HFFc6 (cell line): ENCODE measurements around the gene ZIC4. TPM values are rescaled to one million over a fixed set of nuclear protein-coding genes. Genes with fewer than 3 reads are reported as not detected.

Source experiments
- DNase-seq: peaks from one replicate; pipeline ENCODE4 v3.0.0-alpha.2; 2018
- H3K27ac Mint-ChIP-seq: 2 replicates; pipeline ENCODE4 v1.8.0; 2020; ENCODE audit warnings: mild to moderate bottlenecking, mixed read lengths
- H3K27me3 Mint-ChIP-seq: 2 replicates; pipeline ENCODE4 v1.8.0; 2021; ENCODE audit warnings: mild to moderate bottlenecking, moderate library complexity, mixed read lengths; ENCODE audit not compliant: insufficient read depth
- H3K36me3 Mint-ChIP-seq: 2 replicates; pipeline ENCODE4 v1.8.0; 2021; ENCODE audit warnings: low read depth, mixed read lengths
- H3K4me1 Mint-ChIP-seq: 2 replicates; pipeline ENCODE4 v1.8.0; 2020; ENCODE audit warnings: low read depth, mixed read lengths
- H3K4me3 Mint-ChIP-seq: 2 replicates; pipeline ENCODE4 v1.8.0; 2020; ENCODE audit warnings: mild to moderate bottlenecking, moderate library complexity, mixed read lengths
- H3K9me3 Mint-ChIP-seq: 2 replicates; pipeline ENCODE4 v1.8.0; 2020; ENCODE audit warnings: mild to moderate bottlenecking, mixed read lengths
- total RNA-seq, 6 experiments: library from RNA; stranded (reverse); fragmentation: NEBNext Ultra II Directional; extraction: Animal tissue kit (Norgen Biotek cat#: 25700); gene quantifications; 2 replicates in 1 of 6; 3 replicates in 5 of 6; pipeline ENCODE4 v1.2.3, GENCODE V29; 2021
- TF ChIP-seq, protein P1 (sequence below): fragments of 200-600 bp; sonication (generic); IDR thresholded peaks from 2 replicates; pipeline ENCODE4 v1.5.0; 2021; ENCODE audit warnings: antibody characterized with exemption, mild to moderate bottlenecking

The ZIC4 gene
- total RNA-seq, 6 experiments from 2014 or later, result 0.28 to 0.58 (median 0.49) TPM

DNA sequence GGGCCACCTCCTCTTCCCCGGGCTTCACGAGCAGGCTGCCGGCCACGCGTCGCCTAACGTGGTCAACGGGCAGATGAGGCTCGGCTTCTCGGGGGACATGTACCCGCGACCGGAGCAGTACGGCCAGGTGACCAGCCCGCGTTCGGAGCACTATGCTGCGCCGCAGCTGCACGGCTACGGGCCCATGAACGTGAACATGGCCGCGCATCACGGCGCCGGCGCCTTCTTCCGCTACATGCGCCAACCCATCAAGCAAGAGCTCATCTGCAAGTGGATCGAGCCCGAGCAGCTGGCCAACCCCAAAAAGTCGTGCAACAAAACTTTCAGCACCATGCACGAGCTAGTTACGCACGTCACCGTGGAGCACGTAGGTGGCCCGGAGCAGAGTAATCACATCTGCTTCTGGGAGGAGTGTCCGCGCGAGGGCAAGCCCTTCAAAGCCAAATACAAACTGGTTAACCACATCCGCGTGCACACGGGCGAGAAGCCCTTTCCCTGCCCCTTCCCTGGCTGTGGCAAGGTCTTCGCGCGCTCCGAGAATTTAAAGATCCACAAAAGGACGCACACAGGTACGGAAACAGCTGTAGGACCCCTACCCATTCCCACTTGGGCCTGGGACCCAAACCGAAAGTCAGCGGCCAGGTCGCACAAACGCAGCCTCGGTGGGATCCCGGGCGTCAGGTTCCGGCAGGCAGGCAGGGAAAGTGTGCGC lies 4.3 kb upstream of the ZIC4 start:
- H3K4me1 Mint-ChIP-seq, result peaks cover 53% of the 10 kb centered on the region
- TF ChIP-seq, protein P1, sequence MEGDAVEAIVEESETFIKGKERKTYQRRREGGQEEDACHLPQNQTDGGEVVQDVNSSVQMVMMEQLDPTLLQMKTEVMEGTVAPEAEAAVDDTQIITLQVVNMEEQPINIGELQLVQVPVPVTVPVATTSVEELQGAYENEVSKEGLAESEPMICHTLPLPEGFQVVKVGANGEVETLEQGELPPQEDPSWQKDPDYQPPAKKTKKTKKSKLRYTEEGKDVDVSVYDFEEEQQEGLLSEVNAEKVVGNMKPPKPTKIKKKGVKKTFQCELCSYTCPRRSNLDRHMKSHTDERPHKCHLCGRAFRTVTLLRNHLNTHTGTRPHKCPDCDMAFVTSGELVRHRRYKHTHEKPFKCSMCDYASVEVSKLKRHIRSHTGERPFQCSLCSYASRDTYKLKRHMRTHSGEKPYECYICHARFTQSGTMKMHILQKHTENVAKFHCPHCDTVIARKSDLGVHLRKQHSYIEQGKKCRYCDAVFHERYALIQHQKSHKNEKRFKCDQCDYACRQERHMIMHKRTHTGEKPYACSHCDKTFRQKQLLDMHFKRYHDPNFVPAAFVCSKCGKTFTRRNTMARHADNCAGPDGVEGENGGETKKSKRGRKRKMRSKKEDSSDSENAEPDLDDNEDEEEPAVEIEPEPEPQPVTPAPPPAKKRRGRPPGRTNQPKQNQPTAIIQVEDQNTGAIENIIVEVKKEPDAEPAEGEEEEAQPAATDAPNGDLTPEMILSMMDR, result no peak
- peak; percentile 68 for DNase-seq
- H3K36me3 Mint-ChIP-seq, result peaks cover 21% of the 10 kb centered on the region
- peaks cover 61% of the 10 kb centered on the region for H3K27me3 Mint-ChIP-seq
- H3K27ac Mint-ChIP-seq, result peak overlapping the region; percentile 63
- H3K4me3 Mint-ChIP-seq, result peak overlapping the region; percentile 95
- H3K9me3 Mint-ChIP-seq, result peaks cover 19% of the 10 kb centered on the region; the same call in 1 of the 2 replicates

DNA sequence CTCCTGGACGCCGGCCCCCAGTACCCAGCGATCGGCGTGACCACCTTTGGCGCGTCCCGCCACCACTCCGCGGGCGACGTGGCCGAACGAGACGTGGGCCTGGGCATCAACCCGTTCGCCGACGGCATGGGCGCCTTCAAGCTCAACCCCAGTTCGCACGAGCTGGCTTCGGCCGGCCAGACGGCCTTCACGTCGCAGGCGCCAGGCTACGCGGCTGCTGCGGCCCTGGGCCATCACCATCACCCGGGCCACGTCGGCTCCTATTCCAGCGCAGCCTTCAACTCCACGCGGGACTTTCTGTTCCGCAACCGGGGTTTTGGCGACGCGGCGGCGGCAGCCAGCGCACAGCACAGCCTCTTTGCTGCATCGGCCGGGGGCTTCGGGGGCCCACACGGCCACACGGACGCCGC lies 3.8 kb upstream of the ZIC4 start:
- peaks cover 21% of the 10 kb centered on the region for H3K36me3 Mint-ChIP-seq
- peaks cover 53% of the 10 kb centered on the region for H3K4me1 Mint-ChIP-seq
- TF ChIP-seq, protein P1, result no peak
- H3K27ac Mint-ChIP-seq, result no peak overlapping the region
- no peak for DNase-seq
- H3K9me3 Mint-ChIP-seq, result peaks cover 19% of the 10 kb centered on the region; the same call in 1 of the 2 replicates
- H3K27me3 Mint-ChIP-seq, result peaks cover 67% of the 10 kb centered on the region
- peak overlapping the region; percentile 95; the same call in 1 of the 2 replicates for H3K4me3 Mint-ChIP-seq

DNA sequence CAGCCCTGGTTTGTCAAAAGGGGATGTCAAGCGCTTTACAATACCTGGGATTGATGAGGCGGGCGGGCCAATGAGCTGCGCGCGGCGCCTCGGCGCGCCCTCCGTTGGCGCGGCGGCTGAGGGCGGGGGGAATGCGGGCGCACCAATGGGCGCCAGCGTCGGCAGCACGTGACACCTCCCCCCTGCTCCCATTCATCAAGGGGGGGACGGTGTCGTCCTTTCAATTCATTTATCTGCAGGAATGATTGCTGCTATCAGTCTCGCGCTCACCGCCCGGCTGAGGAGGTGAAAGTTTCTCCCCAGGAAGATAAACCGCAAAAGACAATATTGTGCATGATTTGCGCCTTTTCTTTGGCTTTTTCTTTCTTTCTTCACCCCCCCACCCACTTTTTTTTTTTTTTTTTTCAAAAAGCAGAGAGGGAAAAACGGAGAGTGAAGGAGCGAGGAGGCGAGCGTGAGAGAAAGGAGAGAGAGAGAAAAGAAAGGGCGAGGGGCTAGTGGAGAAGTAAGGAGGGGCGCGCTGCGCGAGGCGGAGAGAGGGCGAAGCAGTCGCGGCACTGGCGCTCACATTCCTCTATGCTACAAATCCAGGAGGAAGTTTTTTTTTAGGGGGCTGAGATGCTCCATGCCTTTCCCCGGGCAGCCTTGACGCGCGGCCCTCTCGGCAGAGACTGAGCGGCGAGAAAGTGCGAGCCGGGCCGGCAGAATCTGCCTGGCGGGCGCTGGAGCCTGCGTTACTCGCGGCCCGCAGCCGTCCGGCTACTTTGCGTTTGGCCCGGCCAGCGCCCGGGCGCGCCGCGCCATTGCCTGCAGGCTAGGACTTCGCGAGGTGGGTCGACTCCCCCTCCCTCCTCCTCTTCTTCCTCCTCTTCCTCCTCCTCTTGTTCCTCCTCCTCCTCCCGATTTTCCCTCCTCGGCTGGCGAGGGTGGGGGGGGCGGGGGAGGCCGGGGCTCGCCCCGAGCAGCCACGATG lies 3.1 kb upstream of the ZIC4 start, which contains the start of gene ZIC1:
Gene ZIC1 (plus strand): TSS at position 223 of the 973 bp plus-strand sequence. CDS start 748 bp downstream, at position 971.
- no peak for DNase-seq
- peak within 1 kb of the TSS; percentile 76 for H3K4me3 Mint-ChIP-seq
- H3K36me3 Mint-ChIP-seq, result peaks cover 21% of the 10 kb centered on the region
- TF ChIP-seq, protein P1, result no peak
- H3K4me1 Mint-ChIP-seq, result peaks cover 53% of the 10 kb centered on the region
- H3K27ac Mint-ChIP-seq, result no peak within 1 kb of the TSS
- H3K9me3 Mint-ChIP-seq, result peaks cover 19% of the 10 kb centered on the region; the same call in 1 of the 2 replicates
- H3K27me3 Mint-ChIP-seq, result peaks cover 74% of the 10 kb centered on the region

DNA sequence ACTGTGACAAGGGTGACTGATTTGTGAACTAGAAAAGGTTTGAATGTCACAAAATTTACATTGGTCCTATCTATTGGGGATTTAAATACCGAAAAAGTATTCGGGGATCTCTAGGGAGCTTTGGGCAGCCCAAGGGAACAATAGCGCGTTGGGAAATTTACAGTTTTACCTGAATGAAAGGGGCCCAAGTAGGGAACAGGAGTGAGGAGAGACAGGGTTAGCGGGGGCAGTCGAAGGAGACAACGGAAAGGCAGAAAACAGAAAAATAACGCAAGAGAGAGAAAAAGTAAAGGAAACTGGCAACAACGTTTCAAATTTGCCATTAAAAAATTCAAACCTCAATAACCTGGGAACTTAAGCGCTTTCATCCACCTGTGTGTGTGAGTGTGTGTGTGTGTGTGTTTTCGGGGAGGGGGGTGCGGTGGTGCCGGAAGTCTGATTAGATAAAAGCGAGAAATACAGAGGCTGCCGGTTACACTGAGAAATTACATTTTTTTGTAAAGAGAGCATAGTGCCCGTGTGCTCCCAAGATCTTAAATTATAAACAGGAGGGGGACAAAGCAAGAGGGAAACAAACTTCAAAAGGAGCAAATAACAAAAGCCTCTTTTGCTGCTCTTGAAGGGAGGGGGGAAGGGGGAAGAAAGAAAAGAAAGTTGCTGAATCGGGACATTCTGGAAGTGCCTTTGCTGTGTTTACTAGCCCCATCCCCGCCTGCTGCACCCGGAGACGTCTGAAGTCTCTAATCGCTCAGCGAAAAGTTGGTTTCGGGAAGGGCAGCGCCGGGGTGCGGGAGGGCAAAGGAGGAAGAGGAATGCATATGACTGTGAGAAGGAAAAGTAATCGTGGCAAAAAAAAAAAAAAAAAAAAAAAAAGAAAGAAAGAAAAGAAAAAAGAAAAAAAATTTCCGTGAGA lies 2.1 kb upstream of the ZIC4 start:
- peaks cover 77% of the 10 kb centered on the region for H3K27me3 Mint-ChIP-seq
- H3K27ac Mint-ChIP-seq, result no peak overlapping the region
- peaks cover 19% of the 10 kb centered on the region for H3K36me3 Mint-ChIP-seq
- DNase-seq, result no peak
- H3K4me3 Mint-ChIP-seq, result peak overlapping the region; percentile 76
- peaks cover 50% of the 10 kb centered on the region for H3K4me1 Mint-ChIP-seq
- H3K9me3 Mint-ChIP-seq, result peaks cover 19% of the 10 kb centered on the region; the same call in 1 of the 2 replicates
- TF ChIP-seq, protein P1, result no peak
